Inferior parietal cortex (tissue), 1 donor: ENCODE results near the gene TNK2.

Experiments
- DNase-seq: peaks from one replicate; pipeline ENCODE4 v3.0.0-alpha.2; 2016; ENCODE audit errors: extremely low spot score

Gene TNK2

GRCh38 chr3:195899701-195900435 lies 8.5 kb downstream of the TNK2 start:
- DNase-seq: no peak

GRCh38 chr3:195897853-195898415 lies 10.4 kb downstream of the TNK2 start:
- no peak for DNase-seq

GRCh38 chr3:195897081-195897852 lies 11.1 kb downstream of the TNK2 start:
- no peak for DNase-seq

- DNase-seq: peak; percentile 75
Measured at GRCh38 chr3:195896361-195897080, 11.8 kb downstream of the TNK2 start.

GRCh38 chr3:195895861-195896360 lies 12.4 kb downstream of the TNK2 start:
- peak; percentile 50 for DNase-seq

- DNase-seq: peak; percentile 52
Measured at GRCh38 chr3:195895078-195895860, 13.1 kb downstream of the TNK2 start.

- DNase-seq: no peak
Measured at GRCh38 chr3:195893916-195894465, 14.4 kb downstream of the TNK2 start.

- no peak for DNase-seq
Measured at GRCh38 chr3:195893516-195893915, 14.8 kb downstream of the TNK2 start.

- DNase-seq: no peak
Measured at GRCh38 chr3:195893044-195893395, 15.3 kb downstream of the TNK2 start.

GRCh38 chr3:195892105-195893043 lies 16.0 kb downstream of the TNK2 start:
- DNase-seq: peak; percentile 73

GRCh38 chr3:195891431-195892104 lies 16.8 kb downstream of the TNK2 start:
- DNase-seq: no peak

- DNase-seq: no peak
Measured at GRCh38 chr3:195889870-195890295, 18.5 kb downstream of the TNK2 start.

- DNase-seq: no peak
Measured at GRCh38 chr3:195888981-195889869, 19.1 kb downstream of the TNK2 start.

GRCh38 chr3:195888311-195888761 lies 20.0 kb downstream of the TNK2 start:
- DNase-seq: no peak

- no peak for DNase-seq
Measured at GRCh38 chr3:195887670-195888069, 20.7 kb downstream of the TNK2 start.

GRCh38 chr3:195886181-195887141 lies 21.9 kb downstream of the TNK2 start:
- no peak for DNase-seq
